ENCODE measurements around the gene TMEM44.
"Not testable (repeated sequence)": the region's sequence is repeated elsewhere in the genome, so short reads cannot be mapped to it uniquely, and the experiment has no call there.

The TMEM44 gene

DNA sequence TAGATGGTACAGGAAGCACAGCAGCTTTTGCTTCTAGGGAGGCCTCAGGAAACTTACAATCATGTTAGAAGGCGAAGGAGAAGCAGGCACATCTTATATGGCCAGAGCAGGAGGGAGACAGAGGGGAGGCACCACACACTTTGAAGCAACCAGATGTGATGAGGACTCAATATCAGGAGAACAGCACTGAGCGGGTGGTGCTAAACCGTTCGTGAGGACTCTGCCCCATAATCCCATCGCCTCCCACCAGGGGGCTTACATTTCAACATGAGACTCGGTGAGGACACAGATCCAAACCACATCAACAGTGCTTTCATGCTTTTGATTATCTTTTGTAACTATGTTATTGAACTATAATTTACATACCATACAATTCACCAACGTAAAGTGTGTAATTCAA lies 7.6 kb upstream of the TMEM44 start:
- DNase-seq = no peak

DNA sequence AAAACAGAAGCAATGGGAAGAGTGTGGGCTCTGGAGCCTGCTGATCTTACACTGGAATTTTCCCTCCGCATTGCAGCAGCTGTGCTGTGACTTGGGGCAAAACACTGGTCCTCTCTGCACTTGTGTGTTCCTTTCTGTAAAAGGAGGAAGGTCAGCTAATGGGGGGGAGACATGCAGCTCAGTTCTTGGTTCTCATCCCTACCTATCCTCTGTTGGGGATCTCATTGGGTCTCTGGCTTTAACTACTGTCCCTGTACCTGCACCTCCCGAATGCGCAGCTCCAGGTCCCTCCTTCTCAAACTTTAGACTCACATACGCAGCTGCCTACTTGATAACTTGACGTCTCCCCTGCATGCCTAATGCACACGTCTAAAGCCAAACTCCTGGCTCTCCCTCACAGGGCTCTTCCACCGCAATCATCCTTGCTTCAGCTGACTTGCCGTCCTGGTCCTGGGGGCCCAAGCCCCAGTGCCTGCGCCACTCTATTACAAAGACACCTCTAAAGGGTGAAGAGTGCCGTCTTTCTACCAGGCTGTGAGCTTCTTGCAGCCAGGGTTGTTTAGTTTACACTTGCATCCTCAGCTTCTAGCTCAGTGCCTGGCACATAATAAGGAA lies 5.9 kb upstream of the TMEM44 start:
- DNase-seq = no peak

DNA sequence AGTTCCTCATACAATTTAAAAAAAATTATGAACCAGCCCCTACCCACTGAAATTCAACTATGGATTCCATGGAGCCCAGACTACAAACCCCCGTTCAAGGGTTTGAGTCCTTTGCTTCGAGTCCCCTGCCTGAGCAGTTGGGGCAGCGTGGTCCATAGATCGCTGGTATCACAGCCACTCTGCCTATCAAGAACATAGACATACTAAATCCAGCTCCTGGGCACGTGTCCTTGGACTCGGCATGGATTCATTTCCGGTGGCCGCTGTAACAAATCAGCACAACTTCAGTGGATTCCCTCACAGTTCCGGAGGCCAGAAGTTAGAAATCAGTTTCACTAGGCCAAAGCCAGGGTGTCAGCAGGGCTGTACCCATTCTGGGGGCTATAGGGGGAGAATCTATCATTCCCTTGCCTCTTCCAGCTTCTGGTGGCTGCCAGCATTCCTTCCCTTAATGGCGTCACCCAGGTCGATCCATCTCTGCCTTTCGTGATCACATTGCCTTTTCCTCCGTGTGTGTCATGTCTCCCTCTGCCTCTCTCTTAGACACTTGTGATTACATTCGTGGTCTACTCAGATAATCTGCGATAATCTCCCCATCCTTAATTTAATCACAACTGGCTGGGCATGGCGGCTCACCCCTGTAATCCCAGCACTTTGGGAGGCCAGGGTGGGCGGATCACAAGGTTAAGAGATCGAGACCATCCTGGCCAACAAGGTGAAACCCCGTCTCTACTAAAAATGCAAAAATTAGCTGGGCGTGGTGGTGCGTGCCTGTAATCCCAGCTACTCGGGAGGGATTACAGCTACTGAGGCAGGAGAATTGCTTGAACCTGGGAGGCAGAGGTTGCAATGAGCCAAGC lies 4.6 kb upstream of the TMEM44 start:
- no peak for DNase-seq

DNA sequence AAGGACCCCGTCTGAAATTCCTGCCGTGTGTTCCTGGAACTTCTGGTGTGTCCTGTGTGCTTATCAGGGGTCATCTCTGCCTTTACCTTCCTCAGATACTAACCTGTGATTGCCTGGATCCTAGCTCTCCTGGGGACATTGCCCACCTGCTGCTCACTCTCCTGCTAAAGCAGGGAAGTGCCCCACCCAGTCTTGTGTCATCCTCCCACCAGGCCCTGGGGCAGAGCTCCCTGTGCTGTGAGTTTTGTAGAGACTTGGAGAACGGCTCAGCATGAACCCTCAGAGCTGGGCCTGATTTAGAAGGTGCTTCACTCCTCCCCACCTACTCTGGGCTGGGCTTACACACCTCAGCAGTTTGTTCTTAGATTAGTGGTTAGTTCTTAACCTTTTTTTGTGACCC lies 3.8 kb upstream of the TMEM44 start:
- DNase-seq = no peak

DNA sequence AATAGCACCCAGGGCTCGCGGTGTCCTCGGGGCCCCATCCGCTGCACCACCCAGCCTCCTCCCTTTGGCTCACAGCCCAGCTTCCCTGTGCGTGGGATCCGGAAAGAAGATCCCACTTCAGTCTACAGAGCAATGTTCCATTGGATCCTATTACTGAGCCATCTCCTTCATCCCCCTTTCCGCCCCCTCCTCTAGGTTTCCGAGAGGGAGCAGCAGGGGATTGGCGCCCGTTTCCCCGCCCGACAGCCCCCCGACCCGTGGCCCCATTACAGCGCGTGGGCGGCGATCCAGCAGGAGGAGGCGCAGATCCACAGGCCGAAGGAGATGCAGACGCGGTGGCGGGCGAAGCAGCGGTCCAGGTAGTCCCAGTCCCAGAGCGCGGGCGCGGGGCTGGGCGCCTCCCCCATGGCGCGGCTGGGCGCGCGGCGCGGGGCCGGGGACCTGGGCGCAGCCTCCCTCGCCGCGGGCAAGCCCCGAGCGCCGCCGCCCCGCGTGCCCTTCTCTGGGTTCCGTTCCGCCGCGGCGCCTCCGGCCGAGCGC lies 340 bp downstream of the TMEM44 start:
- no peak for DNase-seq

DNA sequence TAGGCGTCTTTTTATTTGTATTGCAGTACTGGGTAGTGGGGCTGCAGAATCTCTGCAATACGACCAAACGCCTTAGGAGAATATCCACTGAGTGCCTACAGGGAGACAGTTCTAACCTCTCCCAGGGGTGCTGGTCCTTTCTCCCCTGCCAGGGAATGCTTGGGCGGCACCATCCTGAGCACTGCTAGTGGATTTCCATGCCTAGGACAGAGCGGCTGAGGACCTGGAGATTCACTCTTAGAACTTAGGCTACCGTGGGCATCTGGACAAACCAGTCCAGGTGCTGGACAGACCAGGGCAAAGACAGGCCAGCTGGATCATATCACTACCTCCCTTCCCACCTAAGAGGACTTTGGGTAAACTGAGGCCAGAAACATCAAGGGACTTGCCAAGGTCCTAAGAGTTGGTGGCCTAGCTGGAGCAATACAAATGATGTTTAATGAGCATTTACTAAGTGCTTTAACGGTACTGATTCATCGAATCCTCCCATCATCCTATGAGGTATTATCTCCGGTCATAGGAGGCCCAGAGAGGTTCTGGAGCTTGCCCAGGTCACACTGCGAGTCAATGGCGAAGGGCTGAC lies 902 bp downstream of the TMEM44 start:
- no peak for DNase-seq

DNA sequence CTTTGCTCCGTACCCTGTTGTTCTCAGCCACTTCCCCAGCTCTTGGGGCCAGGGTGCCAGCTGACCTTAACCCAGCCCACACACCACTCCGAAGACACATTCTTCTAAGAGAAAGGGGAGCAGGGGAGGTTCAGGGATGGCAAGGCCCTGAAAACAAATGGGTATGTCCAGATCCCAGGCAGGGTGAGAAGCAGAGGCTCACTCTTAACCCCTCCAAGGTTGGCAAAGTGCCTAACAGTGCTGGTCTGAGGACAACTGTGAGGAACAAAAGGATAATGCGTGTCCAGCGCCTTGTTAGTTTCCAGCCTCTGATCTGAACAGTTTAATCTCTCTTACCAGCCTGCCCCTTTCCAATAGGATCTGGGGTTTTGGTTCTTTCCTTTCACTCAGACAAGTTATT lies 1.5 kb downstream of the TMEM44 start:
- DNase-seq = no peak

DNA sequence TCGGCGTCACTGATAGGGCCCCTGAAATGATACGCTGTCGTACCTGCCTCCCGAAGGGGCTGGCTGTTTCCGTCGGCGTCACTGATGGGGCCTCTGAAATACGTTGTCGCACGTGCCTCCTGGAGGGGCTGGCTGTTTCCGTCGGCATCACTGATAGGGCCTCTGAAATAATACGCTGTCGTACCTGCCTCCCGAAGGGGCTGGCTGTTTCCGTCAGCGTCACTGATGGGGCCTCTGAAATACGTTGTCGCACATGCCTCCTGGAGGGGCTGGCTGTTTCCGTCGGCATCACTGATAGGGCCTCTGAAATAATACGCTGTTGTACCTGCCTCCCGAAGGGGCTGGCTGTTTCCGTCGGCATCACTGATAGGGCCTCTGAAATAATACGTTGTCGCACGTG lies 2.5 kb downstream of the TMEM44 start:
- not testable (repeated sequence) for DNase-seq

DNA sequence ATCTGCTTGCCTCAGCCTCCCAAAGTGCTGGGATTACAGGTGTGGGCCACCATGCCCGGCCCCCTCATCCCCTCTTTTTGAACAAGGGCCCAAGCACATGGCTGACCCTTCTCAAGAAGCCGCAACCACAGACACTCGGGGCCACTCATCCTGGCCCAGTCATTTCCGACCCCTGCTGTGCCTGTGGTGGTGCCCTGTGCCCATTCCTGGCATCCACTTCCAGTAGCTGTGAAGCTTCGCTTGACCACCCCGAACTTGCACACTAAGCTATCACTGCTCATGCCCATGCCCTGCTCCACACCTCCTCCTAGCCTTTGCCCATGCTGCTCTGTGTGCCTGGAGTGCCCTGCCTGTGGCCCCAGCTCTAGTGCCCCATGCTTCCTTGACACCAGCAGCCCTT lies 8.3 kb downstream of the TMEM44 start:
- DNase-seq = no peak

DNA sequence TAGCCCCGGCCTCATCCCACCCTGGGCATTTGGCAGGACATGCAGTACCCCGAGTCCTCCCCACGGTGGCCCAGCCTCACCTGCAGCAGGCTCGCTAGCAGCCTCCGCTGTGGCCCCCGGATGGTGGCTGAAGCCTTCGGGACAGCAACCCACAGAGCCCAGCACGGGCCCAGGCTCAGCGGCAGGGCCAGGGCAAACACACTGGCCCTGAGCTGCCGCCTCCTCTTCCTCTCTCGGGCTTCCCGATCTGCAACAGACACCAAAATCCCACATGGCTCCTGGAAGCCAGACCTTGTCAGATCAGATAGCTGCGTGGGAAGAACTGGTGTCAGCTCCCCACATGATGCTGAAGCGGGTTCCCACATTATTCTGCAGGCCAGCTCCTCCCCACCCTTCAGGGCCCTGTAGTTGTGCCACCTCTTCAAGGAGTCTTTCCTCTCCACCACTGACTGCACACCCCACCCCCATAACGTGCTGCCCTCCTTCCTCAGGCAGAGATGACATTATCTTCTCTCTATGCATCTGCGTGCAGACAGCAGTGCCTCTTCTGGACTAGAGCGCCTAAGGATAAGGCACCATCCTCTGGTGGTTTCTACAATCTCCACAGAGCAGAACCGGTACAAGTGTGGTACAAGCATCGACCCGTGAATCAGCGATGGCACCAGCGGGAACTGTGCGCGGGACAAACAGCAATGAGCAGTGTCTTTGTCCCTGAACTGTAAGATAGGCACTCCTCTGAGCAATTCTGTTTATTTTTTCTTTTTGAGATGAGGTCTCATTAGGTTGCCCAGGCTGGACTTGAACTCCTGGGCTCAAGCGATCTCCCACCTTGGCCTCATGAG lies 9.5 kb downstream of the TMEM44 start:
- DNase-seq = no peak

DNA sequence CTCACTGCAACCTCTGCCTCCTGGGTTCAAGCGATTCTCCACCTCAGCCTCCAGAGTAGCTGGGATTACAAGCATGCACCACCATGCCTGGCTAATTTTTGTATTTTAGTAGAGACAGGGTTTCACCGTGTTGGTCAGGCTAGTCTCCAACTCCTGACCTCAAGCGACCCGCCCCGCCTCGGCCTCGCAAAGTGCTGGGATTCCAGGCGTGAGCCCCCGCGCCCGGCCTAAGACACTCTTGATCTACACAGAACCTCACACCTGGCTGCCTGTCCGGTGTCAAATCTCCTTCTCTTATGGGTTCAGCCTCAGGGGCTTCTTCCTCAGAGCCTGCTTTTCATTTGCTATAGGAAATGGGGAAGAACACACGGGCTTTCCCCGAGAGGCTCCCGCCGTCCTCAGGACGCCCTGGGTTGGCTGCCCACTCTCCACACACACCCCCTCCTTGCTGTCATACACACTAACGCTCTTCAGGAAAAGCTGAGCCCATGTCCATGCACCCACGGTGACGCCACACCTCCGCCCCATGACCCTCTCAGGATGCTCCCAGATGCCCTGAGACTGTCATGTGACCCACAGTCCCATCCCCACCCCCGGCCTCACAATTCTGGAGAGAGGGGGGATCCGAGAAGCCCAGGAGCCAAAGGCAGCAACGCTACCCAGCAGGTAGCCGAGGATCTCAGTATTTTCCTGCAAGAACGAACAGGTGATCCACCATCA lies 10.4 kb downstream of the TMEM44 start:
- no peak for DNase-seq

DNA sequence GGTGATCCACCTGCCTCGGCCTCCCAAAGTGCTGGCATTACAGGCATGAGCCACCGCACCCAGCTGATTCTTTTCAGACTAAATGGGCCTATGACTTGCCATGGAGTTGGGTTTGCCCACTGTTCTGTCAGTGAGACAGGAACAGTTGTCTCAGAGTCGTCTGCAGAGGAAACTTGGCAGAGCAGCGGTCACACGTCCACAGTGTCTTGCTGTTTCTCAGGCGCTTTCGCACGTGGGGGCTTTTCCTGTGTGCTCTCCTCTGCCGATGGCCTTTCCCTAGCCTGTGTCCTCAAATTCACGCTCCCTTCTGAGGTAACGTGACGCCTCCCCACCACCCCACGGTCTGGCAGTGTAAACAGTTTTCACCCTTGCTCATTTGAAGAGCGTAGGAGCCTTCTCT lies 11.3 kb downstream of the TMEM44 start:
- no peak for DNase-seq

DNA sequence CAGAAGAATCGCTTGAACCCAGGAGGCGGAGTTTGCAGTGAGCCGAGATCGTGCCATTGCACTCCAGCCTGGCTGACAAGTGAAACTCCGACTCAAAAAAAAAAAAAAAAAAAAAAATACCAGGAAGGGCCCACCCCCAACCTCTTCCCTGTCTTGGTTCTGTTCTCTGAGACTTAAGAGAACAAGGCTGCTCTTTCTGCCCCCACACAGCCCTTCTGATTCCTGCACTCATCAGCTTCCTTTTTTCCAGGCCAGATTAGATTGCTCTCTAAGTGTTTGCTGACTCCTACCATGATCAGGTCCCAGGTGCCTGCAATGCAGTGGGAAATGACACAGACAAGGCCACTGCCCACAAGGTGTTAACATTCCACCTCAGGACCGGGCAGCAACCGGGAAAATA lies 13.0 kb downstream of the TMEM44 start:
- no peak for DNase-seq

DNA sequence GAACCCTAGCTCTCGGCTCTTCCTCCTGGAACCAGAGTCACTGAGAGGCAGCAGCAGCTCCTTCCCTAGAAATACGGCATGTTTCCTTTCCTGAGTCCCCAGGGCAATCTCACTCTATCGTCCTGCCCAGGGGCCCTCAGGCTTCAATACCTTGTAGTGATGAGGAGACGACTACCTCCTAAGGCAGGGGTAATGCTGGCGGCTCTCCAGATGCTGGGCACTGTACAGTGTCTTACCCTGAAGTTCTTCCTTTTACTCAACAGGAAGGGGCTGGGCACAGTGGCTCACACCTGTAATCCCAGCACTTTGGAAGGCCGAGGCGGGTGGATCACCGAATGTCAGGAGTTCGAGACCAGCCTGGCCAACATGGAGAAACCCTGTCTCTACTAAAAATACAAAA lies 13.5 kb downstream of the TMEM44 start:
- DNase-seq = no peak

DNA sequence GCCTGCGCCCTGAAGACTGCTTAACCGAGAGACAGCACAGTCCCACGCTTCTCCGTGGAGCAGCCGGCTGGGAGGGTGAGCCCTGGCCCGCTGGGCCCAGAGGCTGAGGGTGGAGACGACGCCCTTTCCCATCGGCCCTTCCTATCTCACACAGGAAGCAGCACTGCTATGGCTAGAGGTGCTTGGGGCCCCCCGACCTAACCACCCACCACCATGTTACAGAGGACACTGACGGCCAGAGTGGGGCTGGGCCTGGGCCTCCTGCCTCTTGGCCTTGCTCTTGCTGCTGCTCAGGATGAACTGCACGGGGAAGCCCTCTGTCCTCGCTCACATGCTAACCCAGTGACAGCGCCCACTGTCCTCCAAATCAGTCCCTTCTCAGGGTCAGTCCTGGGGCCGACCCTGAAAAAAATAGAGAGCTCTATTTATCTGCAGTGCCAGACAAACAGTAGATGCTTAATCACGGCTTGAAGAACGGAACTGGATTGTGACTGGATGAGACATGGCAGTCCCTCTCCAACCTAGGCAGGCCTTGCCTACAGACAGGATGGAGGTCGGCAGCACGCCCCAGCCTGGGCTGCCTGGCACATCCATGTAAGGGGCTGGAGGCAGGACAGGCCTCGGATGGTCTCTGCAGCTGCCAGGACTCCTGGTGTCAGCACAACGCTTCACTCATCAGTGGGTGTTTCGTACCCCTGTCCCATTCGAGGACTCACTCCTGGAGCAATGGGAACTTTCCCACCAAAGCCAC lies 14.2 kb downstream of the TMEM44 start:
- DNase-seq = no peak

DNA sequence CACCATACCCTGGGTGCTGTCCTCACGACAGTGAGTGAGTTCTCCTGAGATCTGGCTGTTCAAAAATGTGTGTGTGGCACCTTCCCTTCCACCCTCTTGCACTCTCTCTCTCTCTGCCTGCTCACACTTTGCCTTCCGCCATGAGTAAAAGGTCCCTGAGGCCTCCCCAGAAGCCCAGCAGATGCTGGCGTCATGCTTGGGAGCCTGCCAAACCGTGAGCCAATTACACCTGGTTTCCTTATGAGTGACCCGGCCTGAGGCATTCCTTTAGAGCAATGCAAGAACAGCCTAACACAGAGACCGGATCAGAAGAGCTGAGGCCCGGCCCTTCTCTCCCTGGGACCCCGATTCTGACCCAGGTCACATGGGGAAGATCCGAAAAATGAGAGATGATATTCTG lies 15.4 kb downstream of the TMEM44 start:
- no peak for DNase-seq

DNA sequence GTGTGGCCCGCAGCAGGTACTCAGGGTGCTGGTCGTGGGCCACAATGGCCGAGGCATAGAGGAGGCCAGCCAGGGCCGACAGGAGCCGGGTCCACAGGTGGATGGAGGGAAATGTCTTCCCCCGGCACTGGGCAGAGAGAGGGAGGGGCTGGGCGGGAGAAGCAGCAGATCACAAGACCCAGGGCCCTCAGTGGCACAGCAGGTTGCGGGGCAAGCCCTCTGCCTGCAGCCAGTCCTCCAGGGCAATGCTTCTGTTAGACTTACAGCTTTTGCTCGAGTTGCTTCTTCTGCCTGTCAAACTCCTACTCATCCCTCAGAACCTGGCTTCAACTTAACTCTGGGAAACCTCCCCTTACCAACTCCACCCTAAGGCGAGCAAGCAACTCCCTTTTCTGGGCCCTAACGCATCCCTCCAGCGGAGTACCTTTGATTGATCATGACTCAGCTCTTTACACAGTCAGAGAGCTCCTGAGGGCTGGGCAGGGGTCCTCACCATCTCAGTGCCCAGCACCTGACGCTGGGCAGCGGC lies 16.0 kb downstream of the TMEM44 start:
- no peak for DNase-seq

DNA sequence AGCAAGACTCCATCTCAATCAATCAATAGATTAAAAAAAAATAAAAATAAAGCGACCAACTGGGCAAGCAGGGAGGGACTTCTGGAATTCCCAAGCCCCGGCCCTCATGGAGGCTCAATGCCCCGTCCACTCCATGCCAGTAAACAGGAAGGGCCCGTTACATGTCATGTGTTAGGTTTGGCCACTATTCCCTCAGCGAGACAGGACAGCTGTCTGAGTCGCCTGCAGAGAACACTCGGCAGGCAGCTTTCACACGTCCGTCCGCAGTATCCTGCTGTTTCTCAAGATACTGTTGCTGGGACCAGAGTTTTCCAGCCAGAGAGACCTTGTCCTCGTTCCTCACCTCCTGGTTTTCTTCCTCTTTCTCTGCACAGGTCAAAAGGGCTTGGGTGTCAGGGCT lies 18.0 kb downstream of the TMEM44 start:
- no peak for DNase-seq

DNA sequence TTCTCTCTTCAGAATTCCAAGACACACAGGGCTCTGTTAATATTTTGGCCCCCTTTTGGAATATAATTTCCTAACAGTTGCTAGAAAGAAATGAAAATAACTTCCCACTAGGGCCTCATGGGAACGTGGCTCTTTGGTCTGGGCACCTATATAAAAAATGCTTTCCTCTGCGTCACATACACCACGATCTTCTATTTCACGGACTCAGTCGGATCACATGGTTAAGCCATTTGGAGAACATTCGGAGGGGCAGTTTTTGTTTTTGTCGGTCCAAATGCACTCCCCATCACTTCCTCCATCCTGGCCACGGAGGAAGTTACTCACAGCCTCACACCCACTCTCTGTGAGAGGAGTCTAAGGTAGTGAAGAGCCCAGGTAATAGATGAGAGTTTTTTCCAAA lies 21.0 kb downstream of the TMEM44 start:
- DNase-seq = no peak

DNA sequence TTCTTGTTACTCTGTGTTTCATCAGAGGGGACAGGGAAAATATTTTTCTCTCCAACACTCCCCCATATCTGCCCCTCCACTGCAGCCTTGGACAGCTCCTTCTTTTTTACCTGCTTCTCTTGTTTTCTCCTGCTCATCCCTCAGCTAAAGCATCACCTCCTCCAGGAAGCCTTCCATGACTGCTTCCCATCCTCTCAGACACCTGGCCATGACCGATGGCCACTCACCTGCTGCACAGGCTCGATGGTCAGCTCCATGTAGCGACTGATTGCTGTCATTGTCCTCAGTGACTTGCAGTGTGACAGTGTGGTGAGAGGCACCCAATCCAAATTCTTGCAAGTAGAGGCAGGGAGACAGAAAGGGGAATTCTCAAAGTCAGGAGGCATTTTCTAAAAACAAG lies 22.5 kb downstream of the TMEM44 start:
- DNase-seq = no peak

DNA sequence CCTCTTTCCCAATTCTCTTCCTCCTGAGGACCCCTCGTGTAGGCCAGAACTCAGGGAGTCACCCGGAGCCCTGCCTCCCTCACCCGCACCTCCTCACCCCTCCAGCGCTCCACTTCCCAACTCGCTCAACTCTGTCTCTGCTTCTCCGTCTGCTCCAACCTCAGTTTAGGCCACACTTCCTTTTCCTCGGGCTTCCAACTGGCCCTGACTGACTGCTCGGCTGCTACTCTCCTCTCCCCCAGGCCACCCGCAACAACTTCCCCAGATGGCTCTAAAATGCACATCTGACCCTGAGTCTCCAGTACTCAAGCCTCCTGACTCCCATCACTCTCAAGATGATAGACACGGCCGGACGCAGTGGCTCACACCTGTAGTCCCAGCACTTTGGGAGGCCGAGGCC lies 23.6 kb downstream of the TMEM44 start:
- no peak for DNase-seq

Data from hippocampal formation (tissue), 2 donors.